ENCODE results near the gene SLC35E1.

The SLC35E1 gene

GRCh38 chr19:16542045-16542909, 29.9 kb downstream of the SLC35E1 start, which contains the start of gene CHERP:
Gene CHERP (minus strand): TSS chr19:16542437. CDS start chr19:16542378, 59 bp downstream.
- H3K27me3 ChIP-seq: no peaks in the 10 kb centered on the region
- peaks cover 40% of the 10 kb centered on the region for H3K36me3 ChIP-seq
- H3K9me3 ChIP-seq: no peaks in the 10 kb centered on the region
- DNase-seq: peak; percentile 95
- peak within 1 kb of the TSS; percentile 96 for H3K4me3 ChIP-seq (ENCODE audit: low read depth, low read length)
- peaks cover 2% of the 10 kb centered on the region; the same call in 1 of the 2 replicates for H3K4me1 ChIP-seq
- TF ChIP-seq, protein P1, sequence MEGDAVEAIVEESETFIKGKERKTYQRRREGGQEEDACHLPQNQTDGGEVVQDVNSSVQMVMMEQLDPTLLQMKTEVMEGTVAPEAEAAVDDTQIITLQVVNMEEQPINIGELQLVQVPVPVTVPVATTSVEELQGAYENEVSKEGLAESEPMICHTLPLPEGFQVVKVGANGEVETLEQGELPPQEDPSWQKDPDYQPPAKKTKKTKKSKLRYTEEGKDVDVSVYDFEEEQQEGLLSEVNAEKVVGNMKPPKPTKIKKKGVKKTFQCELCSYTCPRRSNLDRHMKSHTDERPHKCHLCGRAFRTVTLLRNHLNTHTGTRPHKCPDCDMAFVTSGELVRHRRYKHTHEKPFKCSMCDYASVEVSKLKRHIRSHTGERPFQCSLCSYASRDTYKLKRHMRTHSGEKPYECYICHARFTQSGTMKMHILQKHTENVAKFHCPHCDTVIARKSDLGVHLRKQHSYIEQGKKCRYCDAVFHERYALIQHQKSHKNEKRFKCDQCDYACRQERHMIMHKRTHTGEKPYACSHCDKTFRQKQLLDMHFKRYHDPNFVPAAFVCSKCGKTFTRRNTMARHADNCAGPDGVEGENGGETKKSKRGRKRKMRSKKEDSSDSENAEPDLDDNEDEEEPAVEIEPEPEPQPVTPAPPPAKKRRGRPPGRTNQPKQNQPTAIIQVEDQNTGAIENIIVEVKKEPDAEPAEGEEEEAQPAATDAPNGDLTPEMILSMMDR (IDR thresholded peaks at IDR 0.05; ENCODE audit: low read depth, low read length): no peak

- H3K27me3 ChIP-seq: no peaks in the 10 kb centered on the region
- peak overlapping the region; percentile 96 for H3K4me3 ChIP-seq (ENCODE audit: low read depth, low read length)
- TF ChIP-seq, protein P1 (IDR thresholded peaks at IDR 0.05; ENCODE audit: low read depth, low read length): no peak
- H3K36me3 ChIP-seq: peaks cover 47% of the 10 kb centered on the region
- peaks cover 2% of the 10 kb centered on the region; the same call in 1 of the 2 replicates for H3K4me1 ChIP-seq
- DNase-seq: no peak
- no peaks in the 10 kb centered on the region for H3K9me3 ChIP-seq
Observed at GRCh38 chr19:16541526-16542044, 30.6 kb downstream of the SLC35E1 start.

DNA sequence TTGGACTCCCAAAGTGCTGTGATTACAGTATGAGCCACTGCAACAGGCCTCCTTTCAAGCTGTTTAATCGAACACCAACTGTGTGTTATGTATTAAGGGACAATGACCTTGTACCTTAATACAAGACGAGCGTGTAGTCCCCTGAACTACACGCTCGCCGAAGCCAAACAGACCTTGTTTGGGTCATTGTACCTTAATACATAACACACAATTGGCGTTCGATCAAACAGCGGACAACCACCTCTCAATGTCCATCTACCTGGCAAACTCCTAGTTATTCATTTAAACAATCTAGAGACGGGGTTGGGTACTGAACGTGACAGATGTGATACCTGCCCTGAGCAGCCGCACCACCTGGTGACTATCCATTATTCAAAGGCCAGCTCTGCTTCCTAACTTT, 31.3 kb downstream of the SLC35E1 start:
- H3K36me3 ChIP-seq: peaks cover 53% of the 10 kb centered on the region
- H3K27me3 ChIP-seq: no peaks in the 10 kb centered on the region
- no peak for DNase-seq
- peak overlapping the region; percentile 96 for H3K4me3 ChIP-seq (ENCODE audit: low read depth, low read length)
- no peaks in the 10 kb centered on the region for H3K9me3 ChIP-seq
- TF ChIP-seq, protein P1 (IDR thresholded peaks at IDR 0.05; ENCODE audit: low read depth, low read length): no peak
- H3K4me1 ChIP-seq: peaks cover 2% of the 10 kb centered on the region; the same call in 1 of the 2 replicates

- no peaks in the 10 kb centered on the region for H3K27me3 ChIP-seq
- H3K4me1 ChIP-seq: peaks cover 2% of the 10 kb centered on the region; the same call in 1 of the 2 replicates
- DNase-seq: no peak
- no peaks in the 10 kb centered on the region for H3K9me3 ChIP-seq
- no peak overlapping the region for H3K4me3 ChIP-seq (ENCODE audit: low read depth, low read length)
- H3K36me3 ChIP-seq: peaks cover 91% of the 10 kb centered on the region
- TF ChIP-seq, protein P1 (IDR thresholded peaks at IDR 0.05; ENCODE audit: low read depth, low read length): no peak
Observed at GRCh38 chr19:16537111-16537510, 35.1 kb downstream of the SLC35E1 start.

GRCh38 chr19:16536130-16536529, 36.1 kb downstream of the SLC35E1 start:
- Histone ChIP-seq H3K4me3 (ENCODE audit: low read depth, low read length) (no peak overlapping the region), H3K27me3 (no peaks in the 10 kb centered on the region), H3K36me3 (peaks cover 93% of the 10 kb centered on the region), H3K4me1 (peaks cover 2% of the 10 kb centered on the region; the same call in 1 of the 2 replicates), H3K9me3 (no peaks in the 10 kb centered on the region)
- DNase-seq: no peak
- TF ChIP-seq, protein P1 (IDR thresholded peaks at IDR 0.05; ENCODE audit: low read depth, low read length): no peak

DNA sequence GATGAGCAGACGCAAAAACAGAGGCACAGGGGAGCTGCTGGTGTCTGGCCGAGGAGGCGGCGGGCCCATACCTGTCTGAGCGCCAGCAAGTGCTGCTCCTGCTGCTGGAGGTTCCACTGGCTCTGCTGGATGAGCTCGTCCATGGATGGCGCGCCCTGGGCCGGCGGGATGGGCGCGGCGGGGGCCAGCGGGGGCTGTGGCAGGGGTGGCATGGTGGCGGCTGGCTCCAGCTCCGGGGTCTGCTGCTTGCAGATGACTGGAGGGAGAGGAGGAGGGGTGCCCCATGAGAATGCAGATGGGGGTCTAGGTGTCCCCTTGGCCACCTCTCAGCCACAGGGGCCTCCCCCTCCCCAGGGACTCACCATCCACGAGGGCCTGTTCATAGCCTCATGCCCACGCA, 36.8 kb downstream of the SLC35E1 start:
- Histone ChIP-seq H3K4me3 (ENCODE audit: low read depth, low read length) (no peak overlapping the region), H3K27me3 (no peaks in the 10 kb centered on the region), H3K4me1 (no peaks in the 10 kb centered on the region), H3K9me3 (no peaks in the 10 kb centered on the region), H3K36me3 (peaks cover 93% of the 10 kb centered on the region)
- TF ChIP-seq, protein P1 (IDR thresholded peaks at IDR 0.05; ENCODE audit: low read depth, low read length): no peak
- no peak for DNase-seq

Measured in BE2C (cell line).